Mesangial cell (primary cell): ENCODE results near the gene ZNF699. TPM values are rescaled to one million over a fixed set of nuclear protein-coding genes. Genes with fewer than 3 reads are reported as not detected.

Experiments
- total RNA-seq: library from RNA; depleted of rRNA; stranded (reverse); fragments of >200 nt; gene quantifications from 2 replicates; pipeline ENCODE4 v1.2.3, GENCODE V29; 2015

ZNF699 gene
- total RNA-seq: 8.5 and 10.5 TPM in 2 replicates

GRCh38 chr19:9309139-9309973, at the start of gene ZNF699:
Gene ZNF699 (minus strand): TSS chr19:9309838. CDS start chr19:9305119, 4,719 bp downstream.

DNA sequence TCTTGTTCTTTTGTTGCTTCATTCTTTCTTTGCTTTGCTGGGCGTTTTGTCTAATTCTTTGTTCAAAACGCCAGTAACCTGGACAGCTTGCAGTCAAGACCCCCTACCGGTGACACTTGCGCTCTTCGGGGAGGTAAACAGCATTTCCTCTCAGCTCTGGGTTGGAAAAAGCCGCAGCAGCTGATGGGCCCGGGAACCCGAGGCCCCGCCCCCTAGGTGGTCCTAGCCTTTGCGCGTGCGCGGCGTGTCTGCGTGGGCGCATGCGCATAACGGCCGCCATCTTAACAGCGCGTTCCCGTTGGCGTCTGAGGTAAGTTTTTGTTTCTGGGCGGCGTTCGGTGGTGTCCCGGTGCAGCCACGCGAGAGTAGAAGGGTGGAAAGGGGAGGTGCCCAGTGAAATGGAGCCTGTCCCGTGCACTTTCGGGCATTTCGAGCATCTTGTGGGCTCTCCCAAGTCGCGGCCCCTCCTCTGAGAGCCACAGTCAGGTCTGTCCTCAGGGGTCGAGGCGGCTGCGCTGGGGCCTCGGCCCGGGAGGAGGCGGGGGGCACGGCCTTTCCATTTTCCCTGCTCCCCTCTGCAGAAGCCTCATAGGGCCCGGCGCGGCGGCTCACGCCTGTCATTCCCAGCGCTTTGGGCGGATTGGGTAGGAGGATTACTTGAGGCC, 14.4 kb upstream of the ZNF699 start, which contains the start of gene ZNF559:
Gene ZNF559 (plus strand): TSS at position 261 of the 665 bp plus-strand sequence. CDS start 14,371 bp downstream, outside the sequence.

GRCh38 chr19:9250630-9251029, 59.0 kb downstream of the ZNF699 start, which contains the start of gene OR7E24:
Gene OR7E24 (plus strand): TSS chr19:9250930. CDS start chr19:9251044, 114 bp downstream.

Other genes with a start within 250 kb of the ZNF699 start
- not detected in 2 replicates for gene OR1M1, start 222.8 kb downstream of the ZNF699 start, total RNA-seq
- gene OR7G2, start 202.4 kb downstream of the ZNF699 start, total RNA-seq: not detected in 2 replicates
- not detected in 2 replicates for gene OR7G1, start 194.1 kb downstream of the ZNF699 start, total RNA-seq
- gene OR7G3, start 182.9 kb downstream of the ZNF699 start, total RNA-seq: not detected in 2 replicates
- 9.6 and 16.0 TPM in 2 replicates for gene ZNF317, start 169.4 kb downstream of the ZNF699 start, total RNA-seq
- 0.51 TPM in 1 of 2 replicates, not detected in the other for gene OR7D2, start 130.9 kb downstream of the ZNF699 start, total RNA-seq
- not detected in 2 replicates for gene OR7D4, start 90.2 kb downstream of the ZNF699 start, total RNA-seq
- not detected in 2 replicates for gene OR7E24, start 58.9 kb downstream of the ZNF699 start, total RNA-seq
- 2.1 and 8.2 TPM in 2 replicates for gene ZNF559, start 14.3 kb upstream of the ZNF699 start, total RNA-seq
- 0.81 and 3.2 TPM in 2 replicates for gene ZNF177, start 53.2 kb upstream of the ZNF699 start, total RNA-seq
- gene ZNF266, start 125.7 kb upstream of the ZNF699 start, total RNA-seq: 6.2 and 11.4 TPM in 2 replicates
- gene ZNF560, start 188.8 kb upstream of the ZNF699 start, total RNA-seq: 0.49 TPM in 1 of 2 replicates, not detected in the other
- 6.8 and 11.9 TPM in 2 replicates for gene ZNF426, start 228.8 kb upstream of the ZNF699 start, total RNA-seq